Panc1 (cell line): ENCODE results near the gene FHIT. TPM values are rescaled to one million over a fixed set of nuclear protein-coding genes. Genes with fewer than 3 reads are reported as not detected.

Experiments
- ATAC-seq: fragments of 200-7000 bp; cut with Tn5 transposase; 2 replicates; pipeline ENCODE4 v1.9.1; 2020; ENCODE audit warnings: mild to moderate bottlenecking, moderate library complexity
- BruUV-seq: library from RNA; stranded (reverse); fragments of 400-500 nt; replicated peaks from 2 replicates; lab custom pipeline; 2021; lab: Mats Ljungman, UMichigan
- CTCF ChIA-PET: fragments of 300-600 bp; sonication (Branson Sonifier 250); formaldehyde crosslinking; loops from one replicate; lab custom pipeline; 2022; ENCODE audit warnings: antibody characterized with exemption; lab: Charles Lee
- POLR2A ChIA-PET: fragments of 300-600 bp; sonication (Branson Sonifier 250); formaldehyde crosslinking; loops from one replicate; lab custom pipeline; 2022; ENCODE audit warnings: antibody characterized with exemption; lab: Charles Lee
- DNase-seq: peaks from one replicate; pipeline ENCODE4 v3.0.0-alpha.2; 2010; ENCODE audit warnings: low read depth, low spot score
- H3K27ac ChIP-seq: 2 replicates; pipeline ENCODE4 v1.5.1; 2011; ENCODE audit warnings: mild to moderate bottlenecking, low read length, inconsistent platforms
- H3K27me3 ChIP-seq: fragments of 200-500 bp; sonication (Bioruptor generic); 2 replicates; pipeline ENCODE4 v1.6.0; 2014; ENCODE audit warnings: low read length, inconsistent platforms; ENCODE audit not compliant: control insufficient read depth, insufficient read depth
- H3K36me3 ChIP-seq: fragments of 200-500 bp; sonication (Bioruptor generic); 2 replicates; pipeline ENCODE4 v1.5.1; 2014; ENCODE audit warnings: inconsistent platforms, mild to moderate bottlenecking, low read length, moderate library complexity; ENCODE audit not compliant: control insufficient read depth, insufficient read depth
- H3K4me1 ChIP-seq: 2 replicates; pipeline ENCODE4 v1.5.1; 2011; ENCODE audit warnings: inconsistent platforms, mild to moderate bottlenecking, low read length, moderate library complexity; ENCODE audit not compliant: control insufficient read depth, insufficient read depth
- H3K4me3 ChIP-seq, 2 experiments: 2 replicates each; pipeline ENCODE4 v1.5.1; 2011 to 2012; ENCODE audit warnings: low read depth in 2 of 2, low read length in 2 of 2, mild to moderate bottlenecking in 2 of 2, inconsistent platforms in 1 of 2, moderate library complexity in 1 of 2
- H3K9me3 ChIP-seq: fragments of 200-500 bp; sonication (Bioruptor generic); 2 replicates; pipeline ENCODE4 v1.5.1; 2014; ENCODE audit warnings: low read depth, mild to moderate bottlenecking, inconsistent platforms, low read length, moderate library complexity; ENCODE audit not compliant: control insufficient read depth, insufficient read depth
- CTCF ChIP-seq: fragments of 450-650 bp; IDR thresholded peaks from 2 replicates; pipeline ENCODE4 v1.5.1; 2017; ENCODE audit warnings: mild to moderate bottlenecking
- POLR2AphosphoS5 ChIP-seq: IDR thresholded peaks from 2 replicates; pipeline ENCODE4 v1.6.1; 2012; ENCODE audit warnings: mild to moderate bottlenecking, low read depth, low read length, moderate library complexity
- REST ChIP-seq, 2 experiments: IDR thresholded peaks; 2 replicates each; pipeline ENCODE4 v1.6.1; 2011 to 2012; ENCODE audit warnings: low read depth in 2 of 2, control low read depth in 1 of 2, low read length in 1 of 2, mild to moderate bottlenecking in 1 of 2, moderate library complexity in 1 of 2; ENCODE audit not compliant: insufficient read depth in 1 of 2
- SIN3A ChIP-seq: IDR thresholded peaks from 2 replicates; pipeline ENCODE4 v1.6.1; 2012; ENCODE audit warnings: low read depth, mild to moderate bottlenecking, low read length, moderate library complexity, borderline replicate concordance; ENCODE audit not compliant: insufficient read depth
- TCF7L2 ChIP-seq: IDR thresholded peaks from 2 replicates; pipeline ENCODE4 v1.6.1; 2011; ENCODE audit warnings: mild to moderate bottlenecking, low read depth, low read length, inconsistent platforms
- in situ Hi-C: cut with HindIII; loops from 2 replicates; pipeline ENCODE4 v1.10.0; 2016; ENCODE audit warnings: low sequenced_read_pairs, low pct_unique_long_range_greater_than_20kb
- intact Hi-C: fragments of 100-400 bp; cut with micrococcal nuclease; formaldehyde crosslinking; loops from one replicate; pipeline ENCODE4 v1.10.0; 2022; ENCODE audit not compliant: unreplicated experiment
- total RNA-seq: library from RNA; stranded (reverse); gene quantifications from one replicate; pipeline ENCODE4 v1.2.1, GENCODE V29; 2021; ENCODE audit not compliant: unreplicated experiment

The FHIT gene
- total RNA-seq, 1 experiment from 2014 or later: 2.2 TPM

GRCh38 chr3:59895972-59896371, 1355.3 kb downstream of the FHIT start:
- intact Hi-C loops: no loop called here
- H3K27me3 ChIP-seq: no peaks in the 10 kb centered on the region
- no peaks in the 10 kb centered on the region for H3K4me1 ChIP-seq
- H3K36me3 ChIP-seq: no peaks in the 10 kb centered on the region
- no peaks in the 10 kb centered on the region for H3K9me3 ChIP-seq
- H3K4me3 ChIP-seq: no peak overlapping the region
- no peak overlapping the region for H3K27ac ChIP-seq
- no peak for DNase-seq
- ChIA-PET CTCF (no interaction called here), POLR2A (no interaction called here)
- in situ Hi-C loops: no loop called here
- no peak for TF ChIP-seq CTCF
- TF ChIP-seq REST (IDR thresholded peaks at IDR 0.05; ENCODE audit: insufficient read depth in 1 of 2, low read depth in 2 of 2, low read length in 1 of 2): no peak
- TF ChIP-seq POLR2AphosphoS5: no peak
- TF ChIP-seq TCF7L2: no peak
- TF ChIP-seq SIN3A: no peak
- no peak for ATAC-seq
- BruUV-seq: no TSS peak

GRCh38 chr3:59894425-59895121, 1356.7 kb downstream of the FHIT start:
- no peak for ATAC-seq
- Histone ChIP-seq H3K27ac (no peak overlapping the region), H3K27me3 (no peaks in the 10 kb centered on the region), H3K36me3 (no peaks in the 10 kb centered on the region), H3K4me3 (no peak overlapping the region), H3K9me3 (no peaks in the 10 kb centered on the region), H3K4me1 (no peaks in the 10 kb centered on the region)
- intact Hi-C loops: no loop called here
- BruUV-seq: no TSS peak
- POLR2A ChIA-PET: no interaction called here
- in situ Hi-C loops: no loop called here
- DNase-seq: no peak
- CTCF ChIA-PET: no interaction called here
- TF ChIP-seq POLR2AphosphoS5 (no peak), CTCF (no peak), SIN3A (no peak), TCF7L2 (no peak)
